Activated T-cell treated with anti-CD3 and anti-CD28 coated beads, Interleukin-2, amount 50 U/mL, for 48 hours (primary cell): Measurements from ENCODE around the gene ARHGEF39.

ENCODE experiments used
- DNase-seq, 2 experiments: peaks; one replicate each; pipeline ENCODE4 v3.0.0-alpha.2; 2020

The ARHGEF39 gene, protein sequence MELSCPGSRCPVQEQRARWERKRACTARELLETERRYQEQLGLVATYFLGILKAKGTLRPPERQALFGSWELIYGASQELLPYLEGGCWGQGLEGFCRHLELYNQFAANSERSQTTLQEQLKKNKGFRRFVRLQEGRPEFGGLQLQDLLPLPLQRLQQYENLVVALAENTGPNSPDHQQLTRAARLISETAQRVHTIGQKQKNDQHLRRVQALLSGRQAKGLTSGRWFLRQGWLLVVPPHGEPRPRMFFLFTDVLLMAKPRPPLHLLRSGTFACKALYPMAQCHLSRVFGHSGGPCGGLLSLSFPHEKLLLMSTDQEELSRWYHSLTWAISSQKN

GRCh38 chr9:35664531-35665470, at the start of gene ARHGEF39:
TSS of gene ARHGEF39 (minus strand) at chr9:35665195. CDS start at chr9:35665169, 26 bp downstream.
- peak; percentile 87 to 89 for DNase-seq

GRCh38 chr9:35714123-35714522, 49.1 kb upstream of the ARHGEF39 start:
- no peak for DNase-seq

GRCh38 chr9:35713578-35713977, 48.6 kb upstream of the ARHGEF39 start:
- DNase-seq = no peak

DNA sequence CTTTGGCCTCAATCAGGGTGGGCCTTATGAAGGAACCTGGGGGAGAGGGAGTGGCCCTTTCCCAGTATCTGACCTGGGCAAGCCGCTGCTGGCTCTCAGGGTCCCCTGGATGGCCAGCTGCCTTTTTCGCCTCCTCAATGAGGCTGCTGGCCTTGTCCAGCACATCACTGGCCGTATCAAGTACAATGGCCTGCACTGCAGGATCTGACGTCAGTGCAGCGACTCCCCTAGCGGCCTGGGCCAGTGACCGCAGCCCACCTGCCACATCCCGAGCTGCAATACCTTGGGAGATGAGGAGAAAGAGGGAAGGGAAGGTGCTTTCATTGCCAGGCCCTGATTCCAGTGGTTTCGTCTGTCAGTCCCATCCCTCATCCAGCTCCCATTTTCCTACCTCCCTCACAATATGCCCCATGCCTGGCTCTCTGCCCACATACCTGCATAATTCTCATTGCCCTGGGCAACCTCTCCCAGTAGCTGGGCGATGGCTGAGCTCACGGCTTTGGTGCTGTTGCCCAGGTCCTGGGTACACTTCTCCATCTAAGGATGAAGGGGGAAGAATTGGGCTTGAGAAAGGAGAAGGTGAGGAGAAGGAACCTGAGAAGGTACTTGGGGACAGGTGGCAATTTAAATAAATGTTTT, 47.9 kb upstream of the ARHGEF39 start:
- DNase-seq = no peak

GRCh38 chr9:35711501-35712428, 46.8 kb upstream of the ARHGEF39 start:
- DNase-seq = no peak

DNA sequence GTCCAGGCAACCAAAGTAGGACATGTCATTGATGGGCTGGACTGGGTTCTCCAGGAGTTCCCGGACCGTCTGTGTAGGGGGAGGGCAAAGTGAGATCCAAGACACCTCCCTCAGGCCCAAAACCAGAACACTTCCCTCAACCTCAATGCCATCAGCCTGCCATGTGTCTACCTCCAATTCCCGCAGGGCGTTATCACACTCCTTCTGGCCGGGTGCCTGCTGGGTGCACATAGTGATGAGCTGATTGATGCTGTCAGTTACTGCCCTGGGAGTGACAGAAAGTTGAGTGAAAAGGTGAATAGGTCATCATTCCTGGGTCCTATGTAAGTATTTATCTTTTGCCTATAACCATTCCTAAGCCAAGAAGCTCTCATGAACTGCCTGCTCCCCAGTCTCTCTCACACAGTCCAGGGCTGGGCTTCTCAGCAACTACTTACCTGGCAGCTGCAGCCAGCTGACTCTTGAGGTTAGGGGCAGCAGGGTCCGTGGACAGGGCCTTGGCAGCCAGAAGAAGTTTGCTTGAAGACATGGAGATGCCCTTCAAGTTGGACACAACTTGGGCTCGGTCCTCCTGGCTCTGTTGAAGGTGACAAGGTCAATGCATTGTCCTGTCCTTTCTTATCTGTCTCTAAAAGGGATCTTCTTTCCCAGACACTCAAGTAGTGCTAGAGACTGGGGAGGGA, 46.0 kb upstream of the ARHGEF39 start:
- DNase-seq = no peak

DNA sequence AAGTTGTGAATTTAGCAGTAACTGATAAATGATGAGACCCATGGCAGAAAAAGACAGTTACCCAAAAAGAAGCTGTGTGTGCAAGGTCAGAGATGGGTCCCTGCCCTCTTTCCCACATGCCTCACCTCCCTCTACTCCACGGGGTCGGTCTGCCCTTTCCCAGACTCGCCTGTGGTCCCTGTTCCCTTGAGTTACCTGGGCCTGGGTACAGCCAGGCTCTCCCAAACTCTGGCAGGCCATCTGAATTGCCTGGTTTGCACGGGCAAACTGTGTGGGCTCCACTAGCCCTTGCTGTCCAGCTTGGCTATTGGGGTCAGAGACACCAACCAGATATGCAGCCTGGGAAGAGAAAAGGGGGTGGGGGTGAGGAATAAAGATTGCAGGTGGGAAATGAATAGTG, 43.2 kb upstream of the ARHGEF39 start:
- no peak for DNase-seq

DNA sequence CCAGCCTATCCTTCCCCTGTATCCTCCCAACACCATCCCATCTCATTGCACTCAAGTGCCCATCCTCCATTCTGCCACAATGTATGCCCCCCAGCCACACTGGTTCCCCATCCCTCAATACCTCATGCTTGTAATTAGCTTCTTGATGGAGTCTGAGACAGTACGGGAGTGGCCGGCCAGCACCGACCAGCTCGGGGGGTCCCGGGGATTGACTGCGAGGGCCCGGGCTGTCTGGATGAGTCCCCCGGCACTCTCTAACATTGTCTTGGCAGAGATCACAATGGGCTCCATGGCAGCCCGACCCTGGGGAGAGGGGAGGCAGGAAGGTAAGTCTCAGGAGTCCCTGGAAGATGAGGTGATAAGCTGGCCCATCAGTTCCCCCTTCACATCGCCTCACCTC, 42.0 kb upstream of the ARHGEF39 start:
- no peak for DNase-seq

DNA sequence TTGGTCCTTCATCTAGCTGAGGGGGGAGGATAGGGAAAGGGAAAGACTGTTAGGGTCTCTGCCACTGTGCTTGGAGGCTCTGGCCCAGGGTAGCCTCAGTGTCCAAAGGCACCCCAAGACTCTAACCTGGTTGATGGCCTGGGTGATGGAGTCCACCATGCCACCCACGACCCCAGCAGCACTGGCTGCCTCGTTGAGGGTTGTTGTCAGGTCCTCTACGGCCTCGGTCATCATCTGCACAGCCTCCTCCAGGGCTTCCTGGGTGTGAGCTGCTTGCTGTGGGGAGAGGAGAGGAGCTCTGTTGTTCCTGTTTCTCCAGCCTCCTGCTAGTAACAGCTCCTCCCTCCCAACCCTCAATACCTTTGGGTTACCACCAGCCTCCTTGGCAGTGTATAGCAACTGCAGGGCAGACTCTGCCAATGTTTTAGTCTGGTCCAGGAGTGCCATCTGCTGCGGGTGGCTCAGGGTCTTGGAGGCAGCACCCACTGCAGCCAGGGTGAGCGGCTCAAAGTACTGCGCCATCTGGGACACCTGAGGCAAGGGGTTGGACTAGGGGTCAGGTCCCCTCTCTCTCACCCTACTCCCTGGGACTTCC, 40.9 kb upstream of the ARHGEF39 start:
- DNase-seq = no peak

DNA sequence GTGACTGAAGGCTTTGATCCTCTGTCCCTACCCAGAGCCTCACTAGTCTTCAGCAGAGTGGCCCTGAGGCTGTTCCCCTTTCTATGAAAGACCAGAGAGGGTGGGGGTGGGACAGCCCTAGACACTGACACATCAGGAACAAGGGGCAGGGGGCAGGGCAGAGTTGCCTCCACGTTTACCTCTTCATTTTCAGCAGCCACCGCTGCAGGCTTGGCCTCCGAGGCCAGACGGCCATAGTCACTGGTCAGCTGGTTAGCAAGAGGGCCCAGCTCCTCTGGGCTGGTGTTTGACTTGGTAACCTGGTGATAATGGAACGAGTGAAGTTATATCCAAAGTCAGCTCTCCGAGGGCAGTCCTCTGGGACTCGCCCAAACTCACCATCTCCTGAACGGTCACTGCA, 40.4 kb upstream of the ARHGEF39 start:
- DNase-seq = no peak

DNA sequence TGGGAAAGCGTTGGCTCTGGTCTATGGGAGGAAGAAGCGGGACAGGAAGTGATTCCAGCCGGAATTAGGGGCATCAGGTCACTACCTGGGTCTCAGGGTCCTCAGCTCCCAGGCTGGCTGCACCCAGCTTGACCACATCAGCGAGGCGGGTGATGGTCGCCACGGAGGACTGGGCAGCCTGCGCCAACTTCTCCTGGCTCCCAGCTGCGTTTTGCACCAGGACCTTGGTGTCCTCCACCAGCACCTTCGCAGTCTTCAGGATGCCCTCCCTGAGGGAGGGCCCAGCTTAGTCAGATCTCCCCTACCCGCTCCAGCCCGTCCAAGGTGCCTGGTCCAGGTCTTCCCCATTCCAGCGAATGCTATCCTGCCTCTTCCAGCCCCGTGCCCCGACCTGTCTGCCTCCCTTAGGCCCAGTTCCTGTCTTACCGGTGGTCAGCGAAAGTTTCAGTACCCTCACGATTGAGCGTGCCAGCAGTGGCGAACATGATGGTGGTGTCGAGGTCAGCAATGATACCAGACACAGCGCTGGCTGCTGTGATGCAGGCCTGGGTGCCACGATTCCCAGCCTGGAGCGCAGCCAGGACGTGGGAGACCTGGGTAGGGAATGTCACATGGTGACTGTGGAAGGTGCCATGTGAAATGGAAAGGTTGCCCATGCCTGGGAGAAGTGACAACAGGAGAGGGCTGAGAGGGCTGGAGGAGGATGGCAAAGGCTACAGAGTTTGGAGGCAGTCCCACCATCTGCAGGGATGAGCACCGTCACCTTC, 39.1 kb upstream of the ARHGEF39 start:
- DNase-seq = no peak

GRCh38 chr9:35702696-35703095, 37.7 kb upstream of the ARHGEF39 start:
- DNase-seq = no peak

DNA sequence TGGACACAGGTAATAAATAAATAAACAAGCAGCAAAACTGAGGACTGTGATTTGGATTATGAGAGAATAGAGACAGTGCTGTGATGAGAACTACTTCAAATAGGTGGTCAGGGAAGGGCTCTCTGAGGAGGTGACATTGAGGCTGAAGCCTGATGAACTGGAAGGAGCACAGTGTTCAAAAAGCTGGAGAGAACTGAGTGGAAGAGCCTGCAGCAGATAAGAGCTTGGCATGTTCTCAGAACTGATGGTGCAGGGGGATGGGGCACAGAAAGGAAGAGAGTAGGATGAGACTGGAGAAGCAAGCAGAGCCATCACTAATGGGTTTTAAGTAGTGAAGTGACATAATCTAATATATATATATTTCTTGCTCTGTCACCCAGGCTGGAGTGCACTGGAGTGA, 35.9 kb upstream of the ARHGEF39 start:
- no peak for DNase-seq

- no peak for DNase-seq
Observed at GRCh38 chr9:35700031-35700430, 35.0 kb upstream of the ARHGEF39 start.

GRCh38 chr9:35698231-35698630, 33.2 kb upstream of the ARHGEF39 start:
- no peak for DNase-seq

- DNase-seq = no peak
Observed at GRCh38 chr9:35697486-35697885, 32.5 kb upstream of the ARHGEF39 start.

DNA sequence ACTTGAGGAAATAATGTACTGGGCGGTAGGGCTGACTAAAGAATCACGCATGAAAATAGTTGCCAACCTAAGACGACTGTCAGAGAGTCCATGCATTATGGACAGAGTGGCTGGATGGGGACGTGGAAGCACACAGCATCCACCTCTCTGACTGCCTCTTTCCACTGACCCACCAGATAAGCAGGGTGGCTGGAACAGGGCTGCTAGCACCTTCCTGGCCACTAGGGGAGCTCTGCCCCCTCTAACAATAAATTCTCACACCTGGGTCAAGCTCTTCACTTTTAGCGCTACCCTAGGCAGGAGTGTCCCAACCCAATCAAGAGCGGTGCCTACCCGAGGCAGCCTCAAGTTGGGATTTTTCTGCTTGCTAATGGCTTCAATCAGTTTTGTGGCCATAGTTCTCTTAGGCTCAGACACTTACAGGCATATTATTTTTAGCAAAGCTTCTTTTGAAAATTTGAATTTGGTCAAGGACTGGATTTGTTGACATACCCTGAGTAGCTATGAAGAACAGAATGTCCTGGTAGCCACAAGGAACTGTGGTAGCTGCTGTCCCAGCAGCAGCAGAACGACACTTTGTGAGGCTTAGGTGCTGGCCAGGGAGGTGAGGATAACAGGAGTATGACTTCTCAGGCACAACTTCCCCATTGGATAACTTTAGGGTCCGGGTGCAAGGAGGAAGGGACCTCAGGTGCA, 31.7 kb upstream of the ARHGEF39 start:
- peak; percentile 72 to 74 for DNase-seq

- DNase-seq = no peak
Observed at GRCh38 chr9:35695943-35696401, 31.0 kb upstream of the ARHGEF39 start.

- DNase-seq = no peak
Observed at GRCh38 chr9:35691757-35692301, 26.8 kb upstream of the ARHGEF39 start.

GRCh38 chr9:35691334-35691650, 26.3 kb upstream of the ARHGEF39 start:
- DNase-seq = no peak
